A673 (cell line): ENCODE data around the gene GMPPB. TPM values are rescaled to one million over a fixed set of nuclear protein-coding genes. Genes with fewer than 3 reads are reported as not detected.

ENCODE experiments used
- BruUV-seq: library from RNA; stranded (reverse); fragments of 400-500 nt; replicated peaks from 2 replicates; lab custom pipeline; 2021; lab: Mats Ljungman, UMichigan
- CTCF ChIA-PET: fragments of 300-600 bp; sonication (Branson Sonifier 250); formaldehyde crosslinking; loops from one replicate; lab custom pipeline; 2022; ENCODE audit warnings: antibody characterized with exemption; lab: Charles Lee
- POLR2A ChIA-PET: fragments of 300-600 bp; sonication (Branson Sonifier 250); formaldehyde crosslinking; loops from one replicate; lab custom pipeline; 2022; ENCODE audit warnings: antibody characterized with exemption; ENCODE audit not compliant: low non-redundant PET; lab: Charles Lee
- DNase-seq: peaks from one replicate; pipeline ENCODE4 v3.0.0-alpha.2; 2015; ENCODE audit warnings: low spot score
- H3K27ac ChIP-seq: fragments of 200-600 bp; sonication (generic); 2 replicates; pipeline ENCODE4 v1.5.1; 2016; ENCODE audit warnings: mixed run types, low read depth, mild to moderate bottlenecking, mixed read lengths, antibody characterized with exemption, low read length; ENCODE audit not compliant: poor library complexity, severe bottlenecking
- H3K27me3 ChIP-seq: fragments of 200-600 bp; sonication (generic); replicated peaks from 2 replicates; pipeline ENCODE4 v1.6.1; 2017; ENCODE audit warnings: mixed run types, low read depth, mild to moderate bottlenecking, mixed read lengths, antibody characterized with exemption, low read length; ENCODE audit not compliant: insufficient read depth, poor library complexity
- H3K36me3 ChIP-seq: fragments of 200-600 bp; sonication (generic); 2 replicates; pipeline ENCODE4 v1.6.1; 2016; ENCODE audit warnings: mixed run types, mild to moderate bottlenecking, mixed read lengths, antibody characterized with exemption, low read length; ENCODE audit not compliant: insufficient read depth, poor library complexity, severe bottlenecking
- H3K4me1 ChIP-seq: fragments of 200-600 bp; sonication (generic); 2 replicates; pipeline ENCODE4 v1.6.1; 2017; ENCODE audit warnings: mixed run types, mild to moderate bottlenecking, mixed read lengths, antibody characterized with exemption, low read length; ENCODE audit not compliant: insufficient read depth, poor library complexity, severe bottlenecking
- H3K4me3 ChIP-seq: fragments of 200-600 bp; sonication (generic); 2 replicates; pipeline ENCODE4 v1.5.1; 2016; ENCODE audit warnings: low read depth, mixed run types, mild to moderate bottlenecking, mixed read lengths, low read length; ENCODE audit not compliant: poor library complexity, severe bottlenecking
- H3K9me3 ChIP-seq: fragments of 200-600 bp; sonication (generic); 2 replicates; pipeline ENCODE4 v1.6.1; 2016; ENCODE audit warnings: mixed run types, low read depth, mild to moderate bottlenecking, mixed read lengths, antibody characterized with exemption, low read length; ENCODE audit not compliant: poor library complexity, severe bottlenecking
- EZH2 ChIP-seq: fragments of 200-600 bp; sonication (generic); IDR thresholded peaks from 2 replicates; pipeline ENCODE4 v1.6.1; 2017; ENCODE audit warnings: borderline replicate concordance, low read depth, mild to moderate bottlenecking, mixed read lengths, antibody characterized with exemption, low read length; ENCODE audit not compliant: poor library complexity, severe bottlenecking
- intact Hi-C: fragments of 100-400 bp; cut with micrococcal nuclease; formaldehyde crosslinking; loops from one replicate; pipeline ENCODE4 v1.10.0; 2022; ENCODE audit not compliant: unreplicated experiment
- total RNA-seq: library from RNA; stranded (reverse); gene quantifications from 2 replicates; pipeline ENCODE4 v1.2.3, GENCODE V29; 2021
- TF ChIP-seq, protein P1 (sequence below): fragments of 300-800, 200-600 bp; sonication (generic); conservative IDR thresholded peaks from 2 replicates; pipeline ENCODE4 v1.5.1; 2017; ENCODE audit warnings: low read depth, mild to moderate bottlenecking, antibody characterized with exemption, low read length, moderate library complexity, mixed read lengths

Gene GMPPB
- total RNA-seq, 1 experiment from 2014 or later = 15.2 TPM

- ChIA-PET POLR2A (no interaction called here), CTCF (interaction anchor here (1.0 kb wide), 1 partner anchor 185 kb away, joined by 3 read pairs; no protein-coding TSS in a partner anchor)
- Histone ChIP-seq H3K4me1 (no peaks in the 10 kb centered on the region), H3K36me3 (peaks cover 5% of the 10 kb centered on the region), H3K27me3 (no peaks in the 10 kb centered on the region), H3K9me3 (no peaks in the 10 kb centered on the region), H3K27ac (peak overlapping the region; percentile 85), H3K4me3 (peak overlapping the region; percentile 83)
- TF ChIP-seq EZH2 = no peak
- TF ChIP-seq, protein P1, sequence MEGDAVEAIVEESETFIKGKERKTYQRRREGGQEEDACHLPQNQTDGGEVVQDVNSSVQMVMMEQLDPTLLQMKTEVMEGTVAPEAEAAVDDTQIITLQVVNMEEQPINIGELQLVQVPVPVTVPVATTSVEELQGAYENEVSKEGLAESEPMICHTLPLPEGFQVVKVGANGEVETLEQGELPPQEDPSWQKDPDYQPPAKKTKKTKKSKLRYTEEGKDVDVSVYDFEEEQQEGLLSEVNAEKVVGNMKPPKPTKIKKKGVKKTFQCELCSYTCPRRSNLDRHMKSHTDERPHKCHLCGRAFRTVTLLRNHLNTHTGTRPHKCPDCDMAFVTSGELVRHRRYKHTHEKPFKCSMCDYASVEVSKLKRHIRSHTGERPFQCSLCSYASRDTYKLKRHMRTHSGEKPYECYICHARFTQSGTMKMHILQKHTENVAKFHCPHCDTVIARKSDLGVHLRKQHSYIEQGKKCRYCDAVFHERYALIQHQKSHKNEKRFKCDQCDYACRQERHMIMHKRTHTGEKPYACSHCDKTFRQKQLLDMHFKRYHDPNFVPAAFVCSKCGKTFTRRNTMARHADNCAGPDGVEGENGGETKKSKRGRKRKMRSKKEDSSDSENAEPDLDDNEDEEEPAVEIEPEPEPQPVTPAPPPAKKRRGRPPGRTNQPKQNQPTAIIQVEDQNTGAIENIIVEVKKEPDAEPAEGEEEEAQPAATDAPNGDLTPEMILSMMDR = no peak
- intact Hi-C loops = loop anchor here (10.0 kb wide), 1 partner anchor 120 kb away; no protein-coding TSS in a partner anchor
- DNase-seq = no peak
- no TSS peak for BruUV-seq
Measured at GRCh38 chr3:49724586-49724985, 835 bp upstream of the GMPPB start.

- H3K27me3 ChIP-seq = no peaks in the 10 kb centered on the region
- peak; percentile 15 for DNase-seq
- H3K4me3 ChIP-seq = peak overlapping the region; percentile 83
- H3K4me1 ChIP-seq = no peaks in the 10 kb centered on the region
- TF ChIP-seq, protein P1 = no peak
- no peak for TF ChIP-seq EZH2
- H3K36me3 ChIP-seq = peaks cover 5% of the 10 kb centered on the region
- POLR2A ChIA-PET = no interaction called here
- peak overlapping the region; percentile 85 for H3K27ac ChIP-seq
- CTCF ChIA-PET = no interaction called here
- no peaks in the 10 kb centered on the region for H3K9me3 ChIP-seq
- intact Hi-C loops = loop anchor here (10.0 kb wide), 1 partner anchor 122 kb away; no protein-coding TSS in a partner anchor
- BruUV-seq = TSS peak; percentile 36
Measured at GRCh38 chr3:49723296-49723627, 489 bp downstream of the GMPPB start.

DNA sequence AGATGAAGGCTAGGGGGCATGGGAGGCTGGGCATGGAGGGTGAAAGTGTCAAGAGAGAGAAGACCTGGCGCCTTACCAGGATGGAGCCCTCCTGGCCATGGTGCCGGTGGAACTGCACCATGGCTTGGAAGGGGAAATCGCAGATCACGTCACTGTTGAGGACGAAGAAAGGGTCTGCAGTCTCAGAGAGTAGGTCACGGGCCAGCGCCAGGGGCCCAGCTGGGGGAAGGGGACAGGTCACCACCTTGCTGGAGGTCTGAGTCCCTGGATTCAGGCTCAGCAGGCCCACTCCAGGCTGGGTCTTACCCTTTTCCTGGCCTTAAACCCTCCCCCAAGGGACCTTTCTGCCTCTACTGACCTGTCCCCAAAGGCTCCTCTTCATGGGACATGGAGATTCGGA lies 855 bp downstream of the GMPPB start:
- BruUV-seq = no TSS peak
- no peak for DNase-seq

More for the DNA sequence above, 855 bp downstream of the GMPPB start:
- ChIA-PET CTCF (no interaction called here), POLR2A (no interaction called here)
- intact Hi-C loops = loop anchor here (10.0 kb wide), 1 partner anchor 122 kb away; no protein-coding TSS in a partner anchor
- H3K4me1 ChIP-seq = no peaks in the 10 kb centered on the region
- TF ChIP-seq EZH2 = no peak
- TF ChIP-seq, protein P1 = no peak
- H3K27ac ChIP-seq = peak overlapping the region; percentile 85
- peaks cover 5% of the 10 kb centered on the region for H3K36me3 ChIP-seq
- no peaks in the 10 kb centered on the region for H3K9me3 ChIP-seq
- peak overlapping the region; percentile 83 for H3K4me3 ChIP-seq
- H3K27me3 ChIP-seq = no peaks in the 10 kb centered on the region
